Amniotic stem cell (primary cell): ENCODE measurements around the gene ARRB1.
"Not testable (repeated sequence)": the region's sequence is repeated elsewhere in the genome, so short reads cannot be mapped to it uniquely, and the experiment has no call there.

ENCODE experiments used
- DNase-seq: peaks from one replicate; lab custom pipeline; 2025; lab: John Stamatoyannopoulos, UW

The ARRB1 gene

GRCh38 chr11:75323609-75324008, 27.9 kb downstream of the ARRB1 start:
- no peak for DNase-seq

GRCh38 chr11:75320643-75321042, 30.8 kb downstream of the ARRB1 start:
- DNase-seq, result no peak

- no peak for DNase-seq
Measured at GRCh38 chr11:75320046-75320618, 31.3 kb downstream of the ARRB1 start.

GRCh38 chr11:75319035-75319877, 32.2 kb downstream of the ARRB1 start:
- no peak for DNase-seq

GRCh38 chr11:75317446-75318122, 33.9 kb downstream of the ARRB1 start:
- no peak for DNase-seq

GRCh38 chr11:75315439-75315805, 36.0 kb downstream of the ARRB1 start:
- DNase-seq, result no peak

- no peak for DNase-seq
Measured at GRCh38 chr11:75314771-75315438, 36.6 kb downstream of the ARRB1 start.

- peak; percentile 38 for DNase-seq
Measured at GRCh38 chr11:75313513-75314272, 37.8 kb downstream of the ARRB1 start.

GRCh38 chr11:75312346-75312745, 39.1 kb downstream of the ARRB1 start:
- DNase-seq, result no peak

- DNase-seq, result no peak
Measured at GRCh38 chr11:75311858-75312288, 39.6 kb downstream of the ARRB1 start.

- DNase-seq, result no peak
Measured at GRCh38 chr11:75308986-75309385, 42.5 kb downstream of the ARRB1 start.

- DNase-seq, result no peak
Measured at GRCh38 chr11:75308116-75308515, 43.3 kb downstream of the ARRB1 start.

- DNase-seq, result no peak
Measured at GRCh38 chr11:75307058-75307457, 44.4 kb downstream of the ARRB1 start.

GRCh38 chr11:75306529-75306928, 44.9 kb downstream of the ARRB1 start:
- DNase-seq, result no peak

- no peak for DNase-seq
Measured at GRCh38 chr11:75305993-75306392, 45.5 kb downstream of the ARRB1 start.

- DNase-seq, result no peak
Measured at GRCh38 chr11:75305452-75305851, 46.0 kb downstream of the ARRB1 start.

- not testable (repeated sequence) for DNase-seq
Measured at GRCh38 chr11:75304941-75305340, 46.5 kb downstream of the ARRB1 start.

GRCh38 chr11:75303544-75304224, 47.8 kb downstream of the ARRB1 start:
- no peak for DNase-seq

GRCh38 chr11:75302371-75302770, 49.1 kb downstream of the ARRB1 start:
- no peak for DNase-seq

GRCh38 chr11:75301601-75302345, 49.7 kb downstream of the ARRB1 start:
- DNase-seq, result no peak
